Measurements from ENCODE around the gene RPS23. TPM values are rescaled to one million over a fixed set of nuclear protein-coding genes. Genes with fewer than 3 reads are reported as not detected.

Gene RPS23
- total RNA-seq, 1 experiment from 2014 or later = 2,206 TPM

- ChIA-PET RAD21 (ENCODE audit: low non-redundant PET in 1 of 2, low total read pairs in 2 of 2, uncharacterized antibody in 2 of 2, unreplicated experiment in 2 of 2) (no interaction called here), POLR2A (no interaction called here), CTCF (no interaction called here)
- intact Hi-C loops (cut with micrococcal nuclease) = no loop called here
- H3K27me3 ChIP-seq (ENCODE audit: insufficient read depth, low read length) = no peaks in the 10 kb centered on the region
- no peak overlapping the region for H3K4me3 ChIP-seq (replicated peaks in 1 of 2; ENCODE audit: low read depth in 1 of 2, low read length in 2 of 2)
- no peaks in the 10 kb centered on the region for H3K4me1 ChIP-seq (ENCODE audit: control insufficient read depth in 1 of 2, insufficient read depth in 2 of 2, low read length in 2 of 2)
- H3K79me2 ChIP-seq (ENCODE audit: insufficient read depth, low read length) = peaks cover 11% of the 10 kb centered on the region
- no peaks in the 10 kb centered on the region for H3K9me2 ChIP-seq (ENCODE audit: insufficient read depth)
- no peak for TF ChIP-seq POLR2AphosphoS5 (IDR thresholded peaks at IDR 0.05; ENCODE audit: low read depth, low read length)
- TF ChIP-seq ATF3 (IDR thresholded peaks at IDR 0.05) = no peak
- no peak for TF ChIP-seq ZBTB33 (IDR thresholded peaks at IDR 0.05; ENCODE audit: extremely low read depth, insufficient replicate concordance, low read length)
- no peak for TF ChIP-seq RAD21 (IDR thresholded peaks at IDR 0.05; ENCODE audit: low read depth)
- TF ChIP-seq SIN3A (IDR thresholded peaks at IDR 0.05; ENCODE audit: low read depth) = no peak
- TF ChIP-seq CBX3 (IDR thresholded peaks at IDR 0.05; ENCODE audit: low read depth) = no peak
- TF ChIP-seq CTCF (IDR thresholded peaks at IDR 0.05 in 2 of 3, conservative IDR thresholded peaks at IDR 0.05 in 1 of 3; ENCODE audit: borderline replicate concordance in 1 of 3, insufficient read depth in 1 of 3, low read depth in 2 of 3, low read length in 2 of 3) = no peak
- no peak for TF ChIP-seq CEBPB (IDR thresholded peaks at IDR 0.05; ENCODE audit: low read depth)
- TF ChIP-seq EZH2phosphoT487 (IDR thresholded peaks at IDR 0.05; ENCODE audit: borderline replicate concordance) = no peak
- TF ChIP-seq MAX (IDR thresholded peaks at IDR 0.05) = no peak
- no peak for TF ChIP-seq POLR2A (IDR thresholded peaks at IDR 0.05; ENCODE audit: borderline replicate concordance, extremely low read depth, insufficient read depth, insufficient read length)
- no peak for TF ChIP-seq SP1 (IDR thresholded peaks at IDR 0.05; ENCODE audit: low read depth)
- TF ChIP-seq REST (IDR thresholded peaks at IDR 0.05; ENCODE audit: low read depth) = no peak
- no peak for TF ChIP-seq TCF7L2 (IDR thresholded peaks at IDR 0.05; ENCODE audit: borderline replicate concordance, extremely low read depth, insufficient read depth, insufficient read length)
- TF ChIP-seq ZNF274 (IDR thresholded peaks at IDR 0.05; ENCODE audit: low read depth, low read length) = no peak
- ATAC-seq (no peak), DNase-seq (ENCODE audit: low read depth, low spot score) (no peak)
- no peaks in the 10 kb centered on the region for H3K9me3 ChIP-seq (ENCODE audit: control insufficient read depth in 1 of 2, insufficient read depth in 1 of 2, low read depth in 1 of 2, low read length in 2 of 2)
- H3K27ac ChIP-seq (ENCODE audit: low read depth, low read length) = no peak overlapping the region
- no peak overlapping the region for H3K4me2 ChIP-seq (ENCODE audit: low read length)
- H2AFZ ChIP-seq (ENCODE audit: low read depth, low read length, poor library complexity, severe bottlenecking) = no peak overlapping the region
- H4K20me1 ChIP-seq (ENCODE audit: insufficient read depth) = no peaks in the 10 kb centered on the region
- H3K36me3 ChIP-seq (ENCODE audit: control insufficient read depth in 1 of 2, insufficient read depth in 2 of 2, low read length in 2 of 2) = no peaks in the 10 kb centered on the region
- no TSS peak for BruUV-seq (replicated peaks)
- no peak overlapping the region for H3K9ac ChIP-seq (ENCODE audit: low read length)
These were observed 12.8 kb upstream of the RPS23 start for GRCh38 chr5:82290908-82291307.
